ENCODE data around the gene GNL2.

The GNL2 gene

GRCh38 chr1:37616330-37616729, 20.6 kb upstream of the GNL2 start:
- Histone ChIP-seq H3K4me1 (ENCODE audit: control insufficient read depth in 1 of 2, insufficient read depth in 1 of 2, low read depth in 1 of 2, low read length in 1 of 2) (no peaks in the 10 kb centered on the region), H3K27ac (no peak overlapping the region), H3K4me3 (ENCODE audit: low read depth in 1 of 2, low read length in 1 of 2) (no peak overlapping the region), H3K9me3 (no peaks in the 10 kb centered on the region), H3K27me3 (peaks cover 97% of the 10 kb centered on the region), H3K36me3 (no peaks in the 10 kb centered on the region)
- TF ChIP-seq CTCF (IDR thresholded peaks at IDR 0.05) = no peak

- Histone ChIP-seq H3K27ac (no peak overlapping the region), H3K9me3 (no peaks in the 10 kb centered on the region), H3K27me3 (peaks cover 93% of the 10 kb centered on the region), H3K36me3 (no peaks in the 10 kb centered on the region), H3K4me1 (ENCODE audit: control insufficient read depth in 1 of 2, insufficient read depth in 1 of 2, low read depth in 1 of 2, low read length in 1 of 2) (no peaks in the 10 kb centered on the region), H3K4me3 (ENCODE audit: low read depth in 1 of 2, low read length in 1 of 2) (no peak overlapping the region)
- TF ChIP-seq CTCF (IDR thresholded peaks at IDR 0.05) = no peak
These were observed 18.4 kb upstream of the GNL2 start for GRCh38 chr1:37614105-37614504.

DNA sequence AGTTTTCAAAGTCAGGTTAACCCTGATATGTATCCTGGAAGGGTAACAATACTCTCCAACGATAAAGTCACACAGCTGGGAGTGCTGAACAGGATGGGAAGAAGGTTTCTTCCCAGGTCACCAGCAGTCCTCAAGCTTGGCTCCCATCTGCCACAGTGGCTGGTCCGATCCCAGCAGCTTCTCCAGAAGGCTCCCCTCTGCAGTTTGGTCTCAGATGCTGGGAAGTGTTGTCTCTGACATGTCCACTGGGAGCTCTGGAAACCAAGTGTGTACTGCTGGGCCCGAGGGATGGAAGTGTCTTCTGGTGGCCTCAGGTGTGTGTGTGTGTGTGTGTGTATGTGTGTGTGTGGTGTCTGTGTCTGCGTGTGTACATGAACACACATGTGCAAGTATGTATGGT, 16.4 kb upstream of the GNL2 start:
- Histone ChIP-seq H3K27me3 (peaks cover 90% of the 10 kb centered on the region), H3K4me1 (ENCODE audit: control insufficient read depth in 1 of 2, insufficient read depth in 1 of 2, low read depth in 1 of 2, low read length in 1 of 2) (peaks cover 0 to under 1% of the 10 kb centered on the region in 2 experiments), H3K27ac (no peak overlapping the region), H3K36me3 (no peaks in the 10 kb centered on the region), H3K4me3 (ENCODE audit: low read depth in 1 of 2, low read length in 1 of 2) (no peak overlapping the region), H3K9me3 (no peaks in the 10 kb centered on the region)
- TF ChIP-seq CTCF (IDR thresholded peaks at IDR 0.05) = no peak

DNA sequence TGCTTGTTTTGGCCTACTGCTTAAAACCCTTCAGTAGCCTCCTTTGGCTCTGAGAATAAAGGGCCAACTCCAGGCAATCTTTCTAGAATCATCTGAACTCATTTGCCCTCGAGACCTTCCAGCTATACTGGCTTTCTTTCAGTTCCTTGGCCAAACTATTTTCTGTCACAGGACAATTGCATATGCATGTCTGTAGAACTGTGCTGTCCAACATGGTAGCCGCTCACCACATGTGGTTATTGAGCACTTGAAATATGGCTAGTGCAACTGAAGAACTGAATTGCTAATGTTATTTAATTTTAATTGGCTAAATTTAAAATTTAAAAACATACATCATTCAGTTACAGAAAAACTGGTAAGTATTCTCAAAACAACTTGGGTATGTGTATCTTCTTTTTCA, 14.3 kb upstream of the GNL2 start:
- Histone ChIP-seq H3K9me3 (no peaks in the 10 kb centered on the region), H3K36me3 (no peaks in the 10 kb centered on the region), H3K27me3 (peaks cover 69% of the 10 kb centered on the region), H3K4me1 (ENCODE audit: control insufficient read depth in 1 of 2, insufficient read depth in 1 of 2, low read depth in 1 of 2, low read length in 1 of 2) (peaks cover 13 to 16% of the 10 kb centered on the region in 2 experiments), H3K4me3 (ENCODE audit: low read depth in 1 of 2, low read length in 1 of 2) (no peak overlapping the region), H3K27ac (no peak overlapping the region)
- no peak for TF ChIP-seq CTCF (IDR thresholded peaks at IDR 0.05)

DNA sequence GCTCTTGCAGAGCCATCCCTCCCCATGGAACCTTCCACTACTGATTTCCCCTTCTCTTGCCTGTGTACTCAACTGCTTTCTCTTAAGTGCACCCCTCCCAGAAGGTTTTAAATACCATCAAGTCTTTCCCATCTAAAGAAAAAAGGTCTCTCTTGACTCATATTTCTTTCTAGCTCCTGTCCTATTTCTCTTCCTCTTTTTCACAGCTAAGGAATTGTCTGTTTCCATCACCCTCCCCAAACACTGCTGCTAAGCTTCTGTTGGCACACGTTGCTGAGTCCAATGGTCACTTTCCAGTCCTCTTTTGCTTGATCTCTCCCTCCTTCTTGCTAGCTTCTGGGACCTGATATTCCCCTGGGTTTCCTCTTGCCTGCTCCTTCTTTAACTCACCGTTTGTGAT, 13.3 kb upstream of the GNL2 start:
- no peaks in the 10 kb centered on the region for H3K36me3 ChIP-seq
- no peak overlapping the region for H3K4me3 ChIP-seq (ENCODE audit: low read depth in 1 of 2, low read length in 1 of 2)
- no peaks in the 10 kb centered on the region for H3K9me3 ChIP-seq
- H3K4me1 ChIP-seq (ENCODE audit: control insufficient read depth in 1 of 2, insufficient read depth in 1 of 2, low read depth in 1 of 2, low read length in 1 of 2) = peaks cover 13 to 16% of the 10 kb centered on the region in 2 experiments
- no peak overlapping the region for H3K27ac ChIP-seq
- TF ChIP-seq CTCF (IDR thresholded peaks at IDR 0.05) = no peak
- peaks cover 59% of the 10 kb centered on the region for H3K27me3 ChIP-seq
